GM19372 (cell line): ENCODE measurements around the gene DEUP1.
"Not testable (repeated sequence)": the region's sequence is repeated elsewhere in the genome, so short reads cannot be mapped to it uniquely, and the experiment has no call there.

Experiments
- ATAC-seq: cut with Tn5 transposase; IDR thresholded peaks from one replicate; pipeline ENCODE4 v1.9.1; 2021; ENCODE audit warnings: mild to moderate bottlenecking, low read depth, moderate library complexity; ENCODE audit not compliant: unreplicated experiment

The DEUP1 gene

GRCh38 chr11:93348930-93349329, 18.4 kb downstream of the DEUP1 start:
- no peak for ATAC-seq

GRCh38 chr11:93350835-93351234, 20.3 kb downstream of the DEUP1 start:
- ATAC-seq = no peak

GRCh38 chr11:93359396-93359795, 28.9 kb downstream of the DEUP1 start:
- ATAC-seq = no peak

DNA sequence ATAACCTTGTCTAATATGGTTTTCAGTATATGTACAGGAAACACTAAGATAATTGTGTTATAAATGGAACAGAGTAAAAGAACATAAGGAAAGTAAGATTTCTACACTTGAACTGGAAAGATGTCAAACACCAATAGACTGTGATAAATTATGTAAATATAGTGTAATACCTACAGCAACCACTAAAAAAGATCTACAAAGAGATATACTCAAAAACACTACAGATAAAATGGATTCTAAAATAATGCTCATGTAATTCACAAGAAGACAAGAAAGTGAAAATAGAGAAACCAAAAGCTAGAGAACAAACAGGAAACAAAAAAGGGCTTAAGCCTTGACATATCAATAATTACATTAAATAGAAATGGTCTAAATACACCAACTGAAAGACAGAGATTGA, 30.9 kb downstream of the DEUP1 start:
- no peak for ATAC-seq

GRCh38 chr11:93368022-93368421, 37.5 kb downstream of the DEUP1 start:
- ATAC-seq = no peak

DNA sequence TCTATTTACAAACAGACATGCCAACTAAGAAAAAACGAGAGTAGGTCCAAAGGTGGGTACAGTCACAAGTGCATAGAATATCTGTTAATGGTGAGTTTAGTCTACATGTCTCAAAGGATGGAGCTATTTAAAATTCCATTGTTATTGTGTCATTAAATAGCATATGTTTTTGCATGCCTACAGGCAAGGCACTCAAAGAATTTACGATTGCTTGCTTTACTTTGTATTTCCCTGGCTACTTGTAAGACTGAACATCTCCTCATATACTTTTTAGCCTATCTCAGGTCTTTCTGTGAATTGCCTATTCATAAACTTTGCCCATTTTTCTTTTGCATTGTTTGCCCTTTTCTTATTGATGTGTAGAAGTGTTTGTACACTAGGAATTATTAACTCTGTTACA, 39.7 kb downstream of the DEUP1 start:
- no peak for ATAC-seq

DNA sequence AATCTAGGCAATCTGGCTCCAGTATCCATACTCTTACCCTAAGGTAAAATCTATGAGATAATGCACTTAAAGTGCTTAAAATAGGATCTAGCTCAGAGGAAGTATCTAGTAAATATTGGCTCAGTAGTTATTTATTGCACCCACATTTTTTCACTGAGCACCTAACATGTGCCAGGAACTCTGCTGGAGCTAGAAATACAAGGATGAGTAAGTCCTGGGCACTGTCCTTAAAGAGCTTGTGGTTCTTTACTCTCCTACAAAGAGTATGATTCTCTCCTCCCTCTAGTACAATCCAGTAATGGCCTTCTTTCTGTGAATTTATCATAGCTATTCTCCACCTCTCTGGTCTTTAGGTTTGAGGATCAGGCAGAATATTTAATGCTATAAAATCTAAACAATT, 59.2 kb downstream of the DEUP1 start:
- ATAC-seq = no peak

GRCh38 chr11:93392867-93393266, 62.3 kb downstream of the DEUP1 start:
- no peak for ATAC-seq

- ATAC-seq = no peak
Observed at GRCh38 chr11:93393386-93393785, 62.8 kb downstream of the DEUP1 start.

GRCh38 chr11:93394488-93394887, 63.9 kb downstream of the DEUP1 start:
- ATAC-seq = no peak

- no peak for ATAC-seq
Observed at GRCh38 chr11:93396316-93396715, 65.8 kb downstream of the DEUP1 start.

DNA sequence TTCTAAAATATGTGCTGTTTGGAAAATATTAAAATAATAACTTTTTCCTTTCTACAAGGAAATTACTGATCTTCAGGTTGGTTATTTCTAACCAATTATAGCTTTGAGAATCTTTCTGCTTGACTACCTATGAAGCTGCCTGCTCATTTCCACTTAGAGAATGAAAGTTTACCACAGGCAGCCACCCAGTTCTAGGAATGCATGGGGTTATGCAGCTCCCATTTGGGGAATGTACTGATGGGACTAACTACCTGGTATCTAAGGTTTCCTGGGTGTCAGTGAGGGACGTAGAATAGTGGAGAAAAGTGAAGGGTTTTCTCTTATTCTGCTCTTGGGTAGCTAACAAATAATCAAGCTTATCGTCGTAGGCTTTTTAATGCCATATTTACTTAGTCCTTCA, 73.4 kb downstream of the DEUP1 start:
- ATAC-seq = no peak

DNA sequence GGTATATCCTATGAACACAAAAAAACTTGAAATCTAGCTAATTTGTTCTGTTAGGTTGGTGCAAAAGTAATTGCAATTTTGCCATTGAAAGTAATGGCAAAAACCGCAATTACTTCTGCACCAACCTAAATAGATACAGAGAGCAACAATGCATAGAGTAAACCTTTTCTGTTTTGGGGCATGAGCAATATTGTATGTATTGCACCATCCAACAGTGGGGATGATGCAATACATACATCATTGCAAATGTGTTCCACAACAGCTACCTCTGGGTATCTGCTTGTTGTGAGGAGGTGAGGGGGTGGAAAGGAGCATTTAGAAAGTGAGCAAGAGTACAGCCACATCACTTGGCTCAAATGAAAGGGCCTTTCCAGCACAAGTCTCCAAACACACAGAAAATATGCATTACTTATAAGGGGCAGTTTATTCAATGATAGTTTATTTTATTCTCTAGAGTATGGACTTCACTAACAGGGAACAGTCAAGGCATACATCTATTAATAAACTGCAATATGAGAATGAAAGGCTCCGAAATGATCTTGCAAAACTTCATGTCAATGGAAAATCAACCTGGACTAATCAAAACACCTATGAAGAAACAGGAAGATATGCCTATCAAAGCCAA, 77.3 kb downstream of the DEUP1 start:
- no peak for ATAC-seq

DNA sequence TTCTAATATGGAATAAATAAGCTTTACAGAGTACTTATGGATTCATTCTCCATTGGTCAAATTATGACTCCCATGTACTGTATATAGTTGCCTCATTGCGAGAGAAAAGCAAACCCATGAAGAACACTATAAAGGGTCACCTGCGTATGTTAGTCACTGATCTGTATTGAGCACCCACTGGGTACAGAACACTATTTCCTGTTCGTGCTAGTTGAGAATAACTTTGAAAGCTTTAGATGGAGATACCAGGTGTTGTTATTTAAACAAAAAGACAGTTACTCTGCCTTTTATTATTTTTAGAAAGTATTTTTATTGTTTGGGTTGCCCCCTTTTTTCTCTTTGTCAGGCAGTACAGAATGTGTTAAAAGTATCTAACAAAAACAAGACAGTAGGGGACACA, 79.9 kb downstream of the DEUP1 start:
- ATAC-seq = no peak

- ATAC-seq = no peak
Observed at GRCh38 chr11:93411705-93412104, 81.2 kb downstream of the DEUP1 start.

DNA sequence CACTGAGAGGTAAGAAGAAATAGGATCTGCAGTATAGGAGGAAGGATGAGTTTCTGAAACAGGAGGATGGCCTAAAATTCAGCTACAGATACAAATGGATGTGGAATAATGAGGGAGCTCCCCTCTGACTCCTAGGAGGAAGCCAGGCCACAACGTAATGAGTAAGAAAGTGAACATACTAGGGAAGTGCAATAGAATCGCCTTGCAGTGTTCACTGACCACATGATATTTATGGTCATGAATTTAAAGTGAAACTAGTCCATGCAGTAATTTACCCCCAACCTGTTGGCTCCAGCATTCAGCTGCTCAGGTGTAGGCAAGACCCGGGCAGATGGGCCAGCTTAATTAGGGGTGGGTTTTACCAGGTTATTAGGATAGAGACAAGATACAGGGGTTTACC, 101.7 kb downstream of the DEUP1 start:
- no peak for ATAC-seq

- ATAC-seq = not testable (repeated sequence)
Observed at GRCh38 chr11:93443232-93443631, 112.7 kb downstream of the DEUP1 start.

- no peak for ATAC-seq
Observed at GRCh38 chr11:93444617-93445073, 114.1 kb downstream of the DEUP1 start.

DNA sequence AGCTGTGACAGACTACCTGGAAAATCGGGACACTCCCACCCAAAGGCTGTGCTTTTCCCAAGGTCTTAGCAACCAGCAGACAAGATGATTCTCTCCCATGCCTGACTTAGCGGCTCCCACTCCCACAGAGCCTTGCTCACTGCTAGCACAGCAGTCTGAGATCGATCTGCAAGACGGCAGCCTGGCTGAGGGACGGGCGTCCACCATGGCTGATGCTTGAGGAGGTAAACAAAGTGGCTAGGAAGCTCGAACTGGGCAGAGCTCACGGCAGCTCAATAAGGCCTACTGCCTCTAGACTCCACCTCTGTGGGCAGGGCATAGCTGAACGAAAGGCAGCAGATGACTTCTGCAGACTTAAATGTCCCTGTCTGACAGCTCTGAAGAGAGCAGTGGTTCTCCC, 127.7 kb downstream of the DEUP1 start:
- no peak for ATAC-seq

- ATAC-seq = not testable (repeated sequence)
Observed at GRCh38 chr11:93463666-93464065, 133.1 kb downstream of the DEUP1 start.

GRCh38 chr11:93464927-93465540, 134.5 kb downstream of the DEUP1 start:
- ATAC-seq = no peak

- no peak for ATAC-seq
Observed at GRCh38 chr11:93467054-93467453, 136.5 kb downstream of the DEUP1 start.
